ENCODE data around the gene CREB1. TPM values are rescaled to one million over a fixed set of nuclear protein-coding genes. Genes with fewer than 3 reads are reported as not detected.

Gene CREB1
- total RNA-seq, 2 donors from 2014 or later = 32.5 to 32.9 TPM

GRCh38 chr2:207619764-207620203 is 90.0 kb downstream of the CREB1 start:
- no peak for DNase-seq (ENCODE audit: low spot score)
- Histone ChIP-seq H3K9me3 (no peaks in the 10 kb centered on the region), H3K36me3 (peaks cover 12% of the 10 kb centered on the region), H3K27me3 (no peaks in the 10 kb centered on the region), H3K4me3 (no peak overlapping the region), H3K27ac (no peak overlapping the region), H3K4me1 (peaks cover 0 to 15% of the 10 kb centered on the region in 2 donors)
- TF ChIP-seq CTCF (IDR thresholded peaks at IDR 0.05) = no peak

- TF ChIP-seq CTCF (IDR thresholded peaks at IDR 0.05) = no peak
- H3K4me3 ChIP-seq = no peak overlapping the region
- peaks cover 0 to 23% of the 10 kb centered on the region in 2 donors for H3K4me1 ChIP-seq
- no peaks in the 10 kb centered on the region for H3K9me3 ChIP-seq
- no peak for DNase-seq (ENCODE audit: low spot score)
- no peak overlapping the region for H3K27ac ChIP-seq
- peaks cover 6% of the 10 kb centered on the region for H3K36me3 ChIP-seq
- H3K27me3 ChIP-seq = no peaks in the 10 kb centered on the region
Observed at GRCh38 chr2:207621501-207622039, 91.8 kb downstream of the CREB1 start.

- H3K9me3 ChIP-seq = no peaks in the 10 kb centered on the region
- H3K4me1 ChIP-seq = peaks cover 0 to 30% of the 10 kb centered on the region in 2 donors
- peak overlapping the region; percentile 98 to 99 for H3K27ac ChIP-seq
Observed at GRCh38 chr2:207624185-207625013, 94.6 kb downstream of the CREB1 start.

GRCh38 chr2:207625014-207625907 is 95.5 kb downstream of the CREB1 start, which contains the start of gene METTL21A:
METTL21A (minus strand) TSS chr2:207625394; CDS start chr2:207624375, 1,019 bp downstream.
- peak within 1 kb of the TSS; percentile 98 to 99 for H3K27ac ChIP-seq
- peaks cover 0 to 30% of the 10 kb centered on the region in 2 donors for H3K4me1 ChIP-seq
- H3K4me3 ChIP-seq = peak within 1 kb of the TSS; percentile 93 to 94
- no peak for TF ChIP-seq CTCF (IDR thresholded peaks at IDR 0.05)
- DNase-seq (ENCODE audit: low spot score) = peak; percentile 84
- no peaks in the 10 kb centered on the region for H3K27me3 ChIP-seq
- no peaks in the 10 kb centered on the region for H3K9me3 ChIP-seq
- no peaks in the 10 kb centered on the region for H3K36me3 ChIP-seq

More at GRCh38 chr2:207624185-207625013, 94.6 kb downstream of the CREB1 start:
- no peak for TF ChIP-seq CTCF (IDR thresholded peaks at IDR 0.05)
- Histone ChIP-seq H3K4me3 (peak overlapping the region; percentile 93 to 94), H3K36me3 (no peaks in the 10 kb centered on the region), H3K27me3 (no peaks in the 10 kb centered on the region)
- no peak for DNase-seq (ENCODE audit: low spot score)

GRCh38 chr2:207629553-207629952 is 99.8 kb downstream of the CREB1 start:
- Histone ChIP-seq H3K4me3 (no peak overlapping the region), H3K27ac (no peak overlapping the region), H3K36me3 (no peaks in the 10 kb centered on the region), H3K27me3 (no peaks in the 10 kb centered on the region), H3K9me3 (no peaks in the 10 kb centered on the region), H3K4me1 (peaks cover 0 to 15% of the 10 kb centered on the region in 2 donors)
- no peak for TF ChIP-seq CTCF (IDR thresholded peaks at IDR 0.05)
- DNase-seq (ENCODE audit: low spot score) = no peak

All from right atrium auricular region (tissue), 2 donors.